HEK293T (cell line): Measurements from ENCODE around the gene NLRP4.

ENCODE experiments used
- ARNT ChIP-seq: fragments of 450-650 bp; IDR thresholded peaks from 2 replicates; pipeline ENCODE4 v1.6.1; 2017; ENCODE audit warnings: mild to moderate bottlenecking
- BHLHE40 ChIP-seq: fragments of 450-650 bp; IDR thresholded peaks from 2 replicates; pipeline ENCODE4 v1.6.1; 2016; ENCODE audit warnings: mild to moderate bottlenecking, moderate library complexity, borderline replicate concordance
- ELF4 ChIP-seq: fragments of 450-650 bp; IDR thresholded peaks from 2 replicates; pipeline ENCODE4 v1.6.1; 2017; ENCODE audit warnings: antibody characterized with exemption
- FOXK2 ChIP-seq: fragments of 450-650 bp; IDR thresholded peaks from 2 replicates; pipeline ENCODE4 v1.6.1; 2016; ENCODE audit warnings: mild to moderate bottlenecking
- FOXM1 ChIP-seq: fragments of 450-650 bp; IDR thresholded peaks from 2 replicates; pipeline ENCODE4 v1.6.1; 2017; ENCODE audit warnings: mild to moderate bottlenecking, borderline replicate concordance
- HDGF ChIP-seq: fragments of 450-650 bp; IDR thresholded peaks from 2 replicates; pipeline ENCODE4 v1.6.1; 2017; ENCODE audit warnings: antibody characterized with exemption, borderline replicate concordance
- NFRKB ChIP-seq: fragments of 450-650 bp; IDR thresholded peaks from 2 replicates; pipeline ENCODE4 v1.6.1; 2016; ENCODE audit warnings: mild to moderate bottlenecking, moderate library complexity
- SP1 ChIP-seq: fragments of 450-650 bp; IDR thresholded peaks from 2 replicates; pipeline ENCODE4 v1.6.1; 2017
- SUZ12 ChIP-seq: fragments of 450-650 bp; IDR thresholded peaks from 2 replicates; pipeline ENCODE4 v1.6.1; 2016; ENCODE audit warnings: mild to moderate bottlenecking
- TARDBP ChIP-seq: fragments of 450-650 bp; IDR thresholded peaks from 2 replicates; pipeline ENCODE4 v1.6.1; 2016
- ZNF384 ChIP-seq: fragments of 450-650 bp; IDR thresholded peaks from 2 replicates; pipeline ENCODE4 v1.6.1; 2016

DNA sequence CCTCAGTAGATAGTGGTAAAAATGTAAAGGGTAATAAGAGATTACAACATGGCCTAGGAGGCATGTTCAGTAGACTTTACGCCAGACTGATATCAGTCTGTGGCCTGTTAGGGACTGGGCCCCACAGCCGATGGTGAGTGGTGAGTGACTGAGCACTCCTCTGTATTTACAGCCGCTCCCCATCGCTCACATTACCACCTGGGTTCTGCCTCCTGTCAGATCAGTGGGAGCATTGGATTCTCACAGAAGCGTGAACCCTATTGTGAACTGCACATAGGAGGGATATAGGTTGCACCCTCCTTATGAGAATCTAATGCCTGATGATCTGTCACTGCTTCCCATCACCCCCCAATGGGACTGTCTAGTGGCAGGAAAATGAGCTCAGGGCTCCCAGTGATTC, 22.4 kb upstream of the NLRP4 start:
- no peak for TF ChIP-seq HDGF
- TF ChIP-seq SUZ12: no peak
- TF ChIP-seq ZNF384: no peak
- no peak for TF ChIP-seq BHLHE40
- no peak for TF ChIP-seq TARDBP
- no peak for TF ChIP-seq SP1
- TF ChIP-seq ELF4: no peak
- no peak for TF ChIP-seq FOXM1
- TF ChIP-seq ARNT: no peak
- TF ChIP-seq FOXK2: no peak
- no peak for TF ChIP-seq NFRKB
